MCF 10A (cell line): ENCODE results near the gene FAM76B. TPM values are rescaled to one million over a fixed set of nuclear protein-coding genes. Genes with fewer than 3 reads are reported as not detected.

ENCODE experiments used
- BruUV-seq: library from RNA; stranded (reverse); fragments of 400-500 nt; replicated peaks from 2 replicates; lab custom pipeline; 2021; lab: Mats Ljungman, UMichigan
- CTCF ChIA-PET: fragments of 300-600 bp; sonication (Branson Sonifier 250); formaldehyde crosslinking; extraction: SDS; loops from one replicate; lab custom pipeline; 2021; ENCODE audit warnings: antibody characterized with exemption, inconsistent platforms; lab: Yijun Ruan, JAX
- POLR2A ChIA-PET: fragments of 300-600, 350-650 bp; sonication (Branson Sonifier 250); formaldehyde crosslinking; extraction: SDS; loops from one replicate; lab custom pipeline; 2020; ENCODE audit warnings: antibody characterized with exemption, inconsistent platforms; lab: Yijun Ruan, JAX
- DNase-seq: peaks from one replicate; pipeline ENCODE4 v3.0.0-alpha.2; 2018; ENCODE audit not compliant: unreplicated experiment
- H3K27ac Mint-ChIP-seq: one replicate; pipeline ENCODE4 v1.8.0; 2022; ENCODE audit warnings: mild to moderate bottlenecking, low read depth, mixed read lengths; ENCODE audit not compliant: unreplicated experiment
- H3K27me3 Mint-ChIP-seq: one replicate; pipeline ENCODE4 v1.8.0; 2022; ENCODE audit warnings: mixed read lengths; ENCODE audit not compliant: insufficient read depth, unreplicated experiment
- H3K36me3 Mint-ChIP-seq: one replicate; pipeline ENCODE4 v1.8.0; 2022; ENCODE audit warnings: mild to moderate bottlenecking, moderate library complexity, mixed read lengths; ENCODE audit not compliant: insufficient read depth, unreplicated experiment
- H3K4me1 Mint-ChIP-seq: one replicate; pipeline ENCODE4 v1.8.0; 2022; ENCODE audit warnings: mixed read lengths; ENCODE audit not compliant: insufficient read depth, unreplicated experiment
- H3K4me3 Mint-ChIP-seq: one replicate; pipeline ENCODE4 v1.8.0; 2022; ENCODE audit warnings: mild to moderate bottlenecking, moderate library complexity, mixed read lengths; ENCODE audit not compliant: unreplicated experiment
- H3K9me3 Mint-ChIP-seq: one replicate; pipeline ENCODE4 v1.8.0; 2022; ENCODE audit warnings: mixed read lengths; ENCODE audit not compliant: unreplicated experiment
- intact Hi-C: fragments of 100-400 bp; cut with micrococcal nuclease; formaldehyde crosslinking; loops from 2 replicates; pipeline ENCODE4 v1.14.1; 2022
- total RNA-seq: library from RNA; stranded (reverse); gene quantifications from 2 replicates; pipeline ENCODE4 v1.2.3, GENCODE V29; 2022
- TF ChIP-seq, protein P1 (sequence below): fragments of 200-600 bp; IDR thresholded peaks from one replicate; pipeline ENCODE4 v1.8.0; 2022; ENCODE audit warnings: antibody characterized with exemption, mild to moderate bottlenecking; ENCODE audit not compliant: unreplicated experiment

The FAM76B gene
- total RNA-seq, 1 experiment from 2014 or later = 28.5 TPM

DNA sequence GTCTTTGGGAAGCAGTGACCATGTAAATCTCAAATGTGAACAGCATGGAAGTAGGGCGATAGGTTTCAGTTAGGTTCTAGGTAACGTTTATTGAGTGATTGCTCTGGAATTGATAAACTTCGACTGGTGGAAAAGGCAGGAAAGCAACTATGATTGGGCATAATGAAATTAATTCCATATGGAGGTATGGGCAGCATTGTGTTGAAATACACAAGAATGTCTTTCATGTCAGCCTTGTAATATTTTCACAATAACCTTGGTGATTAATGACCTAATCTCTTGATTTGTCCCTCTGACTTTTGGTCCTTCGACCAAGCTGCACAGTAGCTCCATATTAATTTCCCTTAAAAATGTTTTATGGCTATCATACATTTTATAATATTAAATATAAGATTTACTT is 3.5 kb upstream of the FAM76B start:
- intact Hi-C loops = no loop called here
- no peak for DNase-seq
- Mint-ChIP-seq H3K4me1 (peaks cover 13% of the 10 kb centered on the region), H3K36me3 (peaks cover 11% of the 10 kb centered on the region), H3K9me3 (no peaks in the 10 kb centered on the region), H3K27me3 (no peaks in the 10 kb centered on the region), H3K4me3 (no peak overlapping the region), H3K27ac (no peak overlapping the region)
- ChIA-PET POLR2A (interaction anchor here (7.3 kb wide), 1 partner anchor 15 kb away, joined by 49 read pairs; no protein-coding TSS in a partner anchor), CTCF (interaction anchor here (0.7 to 1.9 kb wide), 4 partner anchors 602 to 639 kb away, joined by 3 to 6 read pairs (median 4); no protein-coding TSS in a partner anchor)
- BruUV-seq = no TSS peak
- TF ChIP-seq, protein P1, sequence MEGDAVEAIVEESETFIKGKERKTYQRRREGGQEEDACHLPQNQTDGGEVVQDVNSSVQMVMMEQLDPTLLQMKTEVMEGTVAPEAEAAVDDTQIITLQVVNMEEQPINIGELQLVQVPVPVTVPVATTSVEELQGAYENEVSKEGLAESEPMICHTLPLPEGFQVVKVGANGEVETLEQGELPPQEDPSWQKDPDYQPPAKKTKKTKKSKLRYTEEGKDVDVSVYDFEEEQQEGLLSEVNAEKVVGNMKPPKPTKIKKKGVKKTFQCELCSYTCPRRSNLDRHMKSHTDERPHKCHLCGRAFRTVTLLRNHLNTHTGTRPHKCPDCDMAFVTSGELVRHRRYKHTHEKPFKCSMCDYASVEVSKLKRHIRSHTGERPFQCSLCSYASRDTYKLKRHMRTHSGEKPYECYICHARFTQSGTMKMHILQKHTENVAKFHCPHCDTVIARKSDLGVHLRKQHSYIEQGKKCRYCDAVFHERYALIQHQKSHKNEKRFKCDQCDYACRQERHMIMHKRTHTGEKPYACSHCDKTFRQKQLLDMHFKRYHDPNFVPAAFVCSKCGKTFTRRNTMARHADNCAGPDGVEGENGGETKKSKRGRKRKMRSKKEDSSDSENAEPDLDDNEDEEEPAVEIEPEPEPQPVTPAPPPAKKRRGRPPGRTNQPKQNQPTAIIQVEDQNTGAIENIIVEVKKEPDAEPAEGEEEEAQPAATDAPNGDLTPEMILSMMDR = no peak

DNA sequence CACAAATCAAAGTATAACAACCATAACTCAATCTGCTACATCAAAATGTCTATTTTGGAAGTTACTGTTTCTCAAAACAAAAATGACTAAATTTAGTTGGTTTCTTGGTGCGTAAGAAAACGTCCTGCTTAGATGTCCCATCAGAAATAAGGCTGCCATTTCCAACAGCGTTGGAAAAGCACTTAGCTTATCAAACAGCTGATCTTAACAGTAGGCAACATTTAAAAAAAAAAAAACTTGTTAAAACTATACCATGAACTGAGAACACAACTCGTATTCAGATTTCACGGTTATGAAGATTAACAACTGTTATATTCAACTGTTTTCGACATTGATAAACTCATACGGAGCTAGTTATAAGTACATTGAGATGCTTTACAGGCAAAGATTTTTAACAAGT is 3.1 kb upstream of the FAM76B start:
- peaks cover 17% of the 10 kb centered on the region for H3K4me1 Mint-ChIP-seq
- intact Hi-C loops = no loop called here
- peaks cover 11% of the 10 kb centered on the region for H3K36me3 Mint-ChIP-seq
- H3K27ac Mint-ChIP-seq = no peak overlapping the region
- ChIA-PET POLR2A (interaction anchor here (0.6 to 7.3 kb wide), 2 partner anchors 14 to 467 kb away, joined by 3 to 49 read pairs; no protein-coding TSS in a partner anchor), CTCF (interaction anchor here (0.7 to 1.9 kb wide), 4 partner anchors 602 to 638 kb away, joined by 3 to 6 read pairs (median 4); no protein-coding TSS in a partner anchor)
- no peaks in the 10 kb centered on the region for H3K9me3 Mint-ChIP-seq
- no peaks in the 10 kb centered on the region for H3K27me3 Mint-ChIP-seq
- DNase-seq = no peak
- BruUV-seq = no TSS peak
- no peak overlapping the region for H3K4me3 Mint-ChIP-seq
- TF ChIP-seq, protein P1 = no peak

DNA sequence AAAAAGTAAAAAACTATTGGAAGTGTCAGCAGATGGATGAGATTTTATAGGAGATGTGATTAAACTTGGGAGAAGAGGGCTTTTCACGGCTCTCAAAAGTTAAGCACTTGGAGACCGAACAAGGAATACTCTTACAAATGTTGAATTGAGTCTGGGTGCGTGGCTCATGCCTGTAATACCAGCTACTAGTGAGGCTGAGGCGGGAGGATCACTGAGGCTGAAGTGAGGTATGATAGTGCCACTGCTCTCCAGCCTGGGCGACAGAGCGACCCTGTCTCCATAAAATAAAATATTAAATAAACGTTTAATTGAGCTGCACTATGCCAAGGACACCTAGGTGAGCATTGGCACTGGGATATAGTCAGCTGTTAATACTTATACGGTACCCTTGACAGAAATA is 2.6 kb upstream of the FAM76B start:
- BruUV-seq = no TSS peak
- H3K4me1 Mint-ChIP-seq = peaks cover 17% of the 10 kb centered on the region
- CTCF ChIA-PET = interaction anchor here (0.7 to 2.0 kb wide), 6 partner anchors 24 to 638 kb away, joined by 3 to 12 read pairs (median 6); partner anchors contain the start of gene MAML2
- no peak for DNase-seq
- no peaks in the 10 kb centered on the region for H3K9me3 Mint-ChIP-seq
- H3K36me3 Mint-ChIP-seq = peaks cover 14% of the 10 kb centered on the region
- H3K27ac Mint-ChIP-seq = peak overlapping the region; percentile 100
- TF ChIP-seq, protein P1 = no peak
- H3K27me3 Mint-ChIP-seq = no peaks in the 10 kb centered on the region
- intact Hi-C loops = no loop called here
- H3K4me3 Mint-ChIP-seq = peak overlapping the region; percentile 97
- POLR2A ChIA-PET = interaction anchor here (0.6 to 7.3 kb wide), 10 partner anchors 9 to 724 kb away, joined by 3 to 49 read pairs (median 4); partner anchors contain the start of genes SESN3 and SRSF8

DNA sequence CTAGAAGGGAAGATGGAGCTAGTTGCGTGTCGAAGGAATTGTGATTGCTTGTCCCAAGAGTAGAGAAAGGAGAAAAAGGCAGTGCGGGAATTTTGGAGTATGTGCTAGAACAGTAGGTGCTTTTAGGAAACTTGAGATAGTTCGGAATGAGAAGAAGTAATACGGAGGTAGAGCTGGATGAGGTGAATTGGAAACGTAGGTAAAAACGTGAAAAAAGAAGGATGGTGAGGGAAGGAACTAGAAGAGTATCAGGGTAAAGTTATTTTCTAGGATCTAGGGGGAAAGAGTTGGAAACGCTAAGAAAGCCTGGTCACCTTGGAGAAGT is 2.1 kb upstream of the FAM76B start:
- DNase-seq = no peak
- no peaks in the 10 kb centered on the region for H3K27me3 Mint-ChIP-seq
- H3K36me3 Mint-ChIP-seq = peaks cover 19% of the 10 kb centered on the region
- no peaks in the 10 kb centered on the region for H3K9me3 Mint-ChIP-seq
- peak overlapping the region; percentile 97 for H3K4me3 Mint-ChIP-seq
- peak overlapping the region; percentile 100 for H3K27ac Mint-ChIP-seq
- POLR2A ChIA-PET = interaction anchor here (0.7 to 7.3 kb wide), 22 partner anchors 10 to 1327 kb away, joined by 3 to 49 read pairs (median 6); partner anchors contain the start of genes SESN3 and SRSF8
- peaks cover 17% of the 10 kb centered on the region for H3K4me1 Mint-ChIP-seq
- no TSS peak for BruUV-seq
- TF ChIP-seq, protein P1 = no peak
- CTCF ChIA-PET = interaction anchor here (0.7 to 2.2 kb wide), 9 partner anchors 8 to 640 kb away, joined by 3 to 12 read pairs (median 5); partner anchors contain the start of gene MAML2
- intact Hi-C loops = no loop called here
